ENCODE measurements around the gene VAV2.

The VAV2 gene

DNA sequence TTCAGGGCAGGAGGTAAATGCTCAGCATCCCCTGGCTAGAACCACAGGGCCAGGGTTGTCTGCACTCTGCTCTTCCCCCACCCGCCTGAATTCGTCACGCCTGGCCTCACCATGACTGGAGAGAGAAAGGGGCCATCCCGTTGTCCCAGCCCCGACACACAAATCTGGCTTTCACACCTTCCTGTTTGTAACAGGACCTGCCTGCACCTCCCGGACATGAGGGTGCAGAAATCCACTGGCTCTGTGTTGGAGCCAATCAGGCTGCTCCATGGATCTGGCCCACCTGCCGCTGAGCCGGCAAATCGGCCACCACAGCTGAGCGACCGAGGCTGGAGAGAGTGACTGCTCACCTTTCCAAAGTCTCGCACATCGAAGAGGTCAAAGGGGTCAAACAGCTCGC is 53.4 kb downstream of the VAV2 start:
- H3K27me3 ChIP-seq (ENCODE audit: insufficient read depth, poor library complexity, severe bottlenecking), result no peaks in the 10 kb centered on the region
- peaks cover 52% of the 10 kb centered on the region for H3K36me3 ChIP-seq (ENCODE audit: low read depth)
- DNase-seq (ENCODE audit: low spot score) (no peak), ATAC-seq (ENCODE audit: low read depth) (no peak)
- H3K4me1 ChIP-seq (ENCODE audit: insufficient read depth, poor library complexity, severe bottlenecking), result no peaks in the 10 kb centered on the region
- no peak overlapping the region for H3K27ac ChIP-seq (ENCODE audit: poor library complexity, severe bottlenecking)
- H3K9me3 ChIP-seq (ENCODE audit: severe bottlenecking), result no peaks in the 10 kb centered on the region
- no peak overlapping the region for H3K4me3 ChIP-seq (ENCODE audit: severe bottlenecking)
- TF ChIP-seq, protein P1, sequence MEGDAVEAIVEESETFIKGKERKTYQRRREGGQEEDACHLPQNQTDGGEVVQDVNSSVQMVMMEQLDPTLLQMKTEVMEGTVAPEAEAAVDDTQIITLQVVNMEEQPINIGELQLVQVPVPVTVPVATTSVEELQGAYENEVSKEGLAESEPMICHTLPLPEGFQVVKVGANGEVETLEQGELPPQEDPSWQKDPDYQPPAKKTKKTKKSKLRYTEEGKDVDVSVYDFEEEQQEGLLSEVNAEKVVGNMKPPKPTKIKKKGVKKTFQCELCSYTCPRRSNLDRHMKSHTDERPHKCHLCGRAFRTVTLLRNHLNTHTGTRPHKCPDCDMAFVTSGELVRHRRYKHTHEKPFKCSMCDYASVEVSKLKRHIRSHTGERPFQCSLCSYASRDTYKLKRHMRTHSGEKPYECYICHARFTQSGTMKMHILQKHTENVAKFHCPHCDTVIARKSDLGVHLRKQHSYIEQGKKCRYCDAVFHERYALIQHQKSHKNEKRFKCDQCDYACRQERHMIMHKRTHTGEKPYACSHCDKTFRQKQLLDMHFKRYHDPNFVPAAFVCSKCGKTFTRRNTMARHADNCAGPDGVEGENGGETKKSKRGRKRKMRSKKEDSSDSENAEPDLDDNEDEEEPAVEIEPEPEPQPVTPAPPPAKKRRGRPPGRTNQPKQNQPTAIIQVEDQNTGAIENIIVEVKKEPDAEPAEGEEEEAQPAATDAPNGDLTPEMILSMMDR (IDR thresholded peaks at IDR 0.05; ENCODE audit: poor library complexity, severe bottlenecking), result no peak

DNA sequence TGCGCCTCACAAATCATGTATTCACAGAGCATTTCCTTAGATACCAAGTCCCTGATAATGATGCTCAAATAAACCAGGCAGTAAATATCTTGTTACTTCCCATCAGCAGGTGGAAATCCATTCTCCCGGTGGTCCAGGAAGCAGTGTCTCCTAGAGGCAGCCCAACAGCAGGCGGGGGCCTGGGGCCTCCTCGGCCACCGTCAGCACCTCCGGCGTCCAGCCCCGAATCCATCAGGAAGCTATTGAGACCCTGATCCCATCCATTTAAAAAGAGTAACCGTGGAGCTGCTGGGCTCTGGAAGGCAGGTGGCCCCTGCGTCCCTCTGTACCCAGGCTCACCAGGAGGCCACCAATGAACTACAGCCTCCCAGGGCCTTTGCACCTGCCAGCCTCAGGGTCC is 54.0 kb downstream of the VAV2 start:
- ATAC-seq (ENCODE audit: low read depth), result no peak
- no peak overlapping the region for H3K27ac ChIP-seq (ENCODE audit: poor library complexity, severe bottlenecking)

DNA sequence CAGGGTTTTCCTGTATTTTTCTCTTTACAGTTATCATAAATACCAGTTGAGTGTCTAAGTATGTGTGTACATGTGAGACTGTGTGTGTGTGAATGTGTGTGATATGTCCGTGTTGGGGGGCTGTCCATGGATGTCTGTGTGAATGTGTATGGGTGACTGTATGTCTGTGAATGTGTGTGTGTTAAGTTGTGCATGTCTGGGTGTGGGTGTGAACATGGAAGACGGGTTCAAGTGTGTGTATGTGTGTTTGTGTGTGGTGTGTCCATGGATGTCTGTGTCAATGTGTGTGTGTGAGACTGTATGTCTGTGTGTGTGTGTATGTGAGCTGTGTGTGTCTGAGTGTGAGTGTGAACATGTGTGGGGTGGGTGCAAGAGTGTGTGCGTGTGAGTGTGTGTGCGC is 55.0 kb downstream of the VAV2 start:
- H3K4me3 ChIP-seq (ENCODE audit: severe bottlenecking), result no peak overlapping the region
- no peaks in the 10 kb centered on the region for H3K9me3 ChIP-seq (ENCODE audit: severe bottlenecking)
- H3K36me3 ChIP-seq (ENCODE audit: low read depth), result peaks cover 49% of the 10 kb centered on the region
- TF ChIP-seq, protein P1 (IDR thresholded peaks at IDR 0.05; ENCODE audit: poor library complexity, severe bottlenecking), result no peak
- DNase-seq (ENCODE audit: low spot score), result no peak
- H3K27ac ChIP-seq (ENCODE audit: poor library complexity, severe bottlenecking), result no peak overlapping the region
- no peaks in the 10 kb centered on the region for H3K4me1 ChIP-seq (ENCODE audit: insufficient read depth, poor library complexity, severe bottlenecking)
- H3K27me3 ChIP-seq (ENCODE audit: insufficient read depth, poor library complexity, severe bottlenecking), result no peaks in the 10 kb centered on the region
- no peak for ATAC-seq (ENCODE audit: low read depth)

More for the DNA sequence above, 54.0 kb downstream of the VAV2 start:
- TF ChIP-seq, protein P1 (IDR thresholded peaks at IDR 0.05; ENCODE audit: poor library complexity, severe bottlenecking), result no peak
- Histone ChIP-seq H3K27me3 (ENCODE audit: insufficient read depth, poor library complexity, severe bottlenecking) (no peaks in the 10 kb centered on the region), H3K4me3 (ENCODE audit: severe bottlenecking) (no peak overlapping the region), H3K9me3 (ENCODE audit: severe bottlenecking) (no peaks in the 10 kb centered on the region), H3K36me3 (ENCODE audit: low read depth) (peaks cover 52% of the 10 kb centered on the region), H3K4me1 (ENCODE audit: insufficient read depth, poor library complexity, severe bottlenecking) (no peaks in the 10 kb centered on the region)
- no peak for DNase-seq (ENCODE audit: low spot score)

DNA sequence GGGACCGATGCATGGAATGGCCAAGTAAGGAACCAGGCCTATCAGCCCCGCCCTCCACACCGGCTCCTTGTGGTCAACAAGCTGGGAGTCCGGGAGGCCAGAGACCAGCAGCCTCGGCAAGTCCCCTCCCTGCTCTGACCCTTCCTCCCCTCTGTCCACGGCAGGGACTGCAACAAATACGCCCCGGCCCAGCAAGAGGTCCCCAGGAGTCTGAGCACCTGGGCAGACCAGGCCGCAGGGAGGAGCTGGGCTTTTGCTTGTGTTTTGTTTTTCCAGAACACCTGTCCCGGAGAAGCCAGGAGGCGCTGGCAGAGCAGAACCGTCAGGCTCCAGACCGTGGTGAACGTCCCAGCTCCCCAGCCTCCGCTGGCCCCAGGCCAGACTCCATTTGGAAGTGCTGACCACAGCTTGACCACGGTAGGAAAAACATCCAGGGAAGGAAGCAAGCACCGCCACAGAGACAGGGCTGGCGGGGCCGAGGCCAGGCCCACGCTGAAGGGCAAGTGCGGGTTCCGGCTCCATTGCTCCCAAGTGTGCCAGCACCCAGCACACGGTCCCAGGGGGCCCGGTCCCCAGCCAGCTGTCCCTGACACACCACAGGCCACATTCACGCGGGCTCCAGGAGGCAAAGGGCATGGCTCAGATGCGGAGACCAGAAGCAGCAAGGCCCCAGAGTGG is 56.7 kb downstream of the VAV2 start:
- no peaks in the 10 kb centered on the region for H3K4me1 ChIP-seq (ENCODE audit: insufficient read depth, poor library complexity, severe bottlenecking)
- no peak for DNase-seq (ENCODE audit: low spot score)
- peaks cover 33% of the 10 kb centered on the region for H3K36me3 ChIP-seq (ENCODE audit: low read depth)
- no peaks in the 10 kb centered on the region for H3K27me3 ChIP-seq (ENCODE audit: insufficient read depth, poor library complexity, severe bottlenecking)
- ATAC-seq (ENCODE audit: low read depth), result no peak
- no peaks in the 10 kb centered on the region for H3K9me3 ChIP-seq (ENCODE audit: severe bottlenecking)
- TF ChIP-seq, protein P1 (IDR thresholded peaks at IDR 0.05; ENCODE audit: poor library complexity, severe bottlenecking), result no peak
- H3K27ac ChIP-seq (ENCODE audit: poor library complexity, severe bottlenecking), result no peak overlapping the region
- H3K4me3 ChIP-seq (ENCODE audit: severe bottlenecking), result no peak overlapping the region

DNA sequence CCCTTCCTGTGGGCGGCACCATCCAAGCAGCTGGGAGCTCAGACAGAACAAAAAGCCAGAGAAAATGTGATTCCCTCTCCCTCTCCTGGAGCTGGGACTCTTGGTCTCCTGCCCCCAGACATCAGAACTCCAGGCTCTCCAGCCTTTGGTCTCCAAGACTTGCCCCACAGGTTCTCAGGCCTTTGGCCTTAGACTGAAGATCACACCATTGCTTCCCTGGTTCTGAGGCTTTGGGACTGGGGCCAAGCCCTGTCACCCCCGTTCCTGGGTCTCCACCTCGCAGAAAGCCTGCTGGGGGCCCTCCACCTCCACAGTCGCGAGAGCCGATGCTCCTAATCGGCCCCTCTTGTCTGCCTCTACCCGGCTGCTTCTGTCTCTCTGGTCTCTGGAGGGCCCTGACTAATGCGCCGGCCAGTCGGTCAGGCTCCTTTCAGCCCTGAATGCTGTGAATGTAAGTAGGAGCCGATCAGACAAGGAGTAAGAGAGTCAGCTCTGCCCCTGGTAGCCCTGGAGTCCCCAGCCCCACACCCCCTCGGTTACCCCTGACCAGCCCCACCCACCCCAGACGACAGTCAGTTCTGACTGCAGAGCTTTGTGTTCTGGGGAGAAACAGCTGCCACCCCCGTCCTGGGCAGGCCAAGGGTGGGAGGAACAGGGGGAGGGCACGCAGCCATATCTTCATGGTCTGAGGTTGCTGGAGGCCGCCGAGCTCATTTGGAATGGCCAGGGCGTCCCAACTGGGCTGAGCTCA is 57.5 kb downstream of the VAV2 start:
- ATAC-seq (ENCODE audit: low read depth), result no peak
- H3K4me1 ChIP-seq (ENCODE audit: insufficient read depth, poor library complexity, severe bottlenecking), result no peaks in the 10 kb centered on the region
- H3K4me3 ChIP-seq (ENCODE audit: severe bottlenecking), result no peak overlapping the region

More for the DNA sequence above, 57.5 kb downstream of the VAV2 start:
- Histone ChIP-seq H3K27ac (ENCODE audit: poor library complexity, severe bottlenecking) (no peak overlapping the region), H3K36me3 (ENCODE audit: low read depth) (peaks cover 33% of the 10 kb centered on the region), H3K9me3 (ENCODE audit: severe bottlenecking) (no peaks in the 10 kb centered on the region), H3K27me3 (ENCODE audit: insufficient read depth, poor library complexity, severe bottlenecking) (no peaks in the 10 kb centered on the region)
- TF ChIP-seq, protein P1 (IDR thresholded peaks at IDR 0.05; ENCODE audit: poor library complexity, severe bottlenecking), result no peak
- DNase-seq (ENCODE audit: low spot score), result no peak
